MM.1S (cell line): ENCODE data around the gene OBSL1.

ENCODE experiments used
- CTCF ChIP-seq: fragments of 300-600 bp; sonication (generic); IDR thresholded peaks from 2 replicates; pipeline ENCODE4 v1.5.1; 2016; ENCODE audit warnings: antibody characterized with exemption, low read length, mixed read lengths
- EZH2 ChIP-seq: fragments of 300-600 bp; sonication (generic); optimal IDR thresholded peaks from 2 replicates; pipeline ENCODE3; 2017; ENCODE audit warnings: low read depth, mild to moderate bottlenecking, antibody characterized with exemption, low read length, mixed read lengths
- EZH2phosphoT487 ChIP-seq: fragments of 300-600 bp; sonication (generic); IDR thresholded peaks from 2 replicates; pipeline ENCODE4 v1.6.1; 2018; ENCODE audit warnings: antibody characterized with exemption, low read length

- TF ChIP-seq CTCF (no peak), EZH2 (no peak), EZH2phosphoT487 (no peak)
Observed at GRCh38 chr2:219563271-219563928, 7.9 kb downstream of the OBSL1 start.
